DOHH2 (cell line): ENCODE results near the gene URI1.

ENCODE experiments used
- H3F3A ChIP-seq: fragments of 200-600 bp; sonication (generic), shearing (Covaris generic); 2 replicates; pipeline ENCODE4 v1.6.0; 2016; ENCODE audit warnings: antibody characterized with exemption, mild to moderate bottlenecking; ENCODE audit not compliant: control insufficient read depth, insufficient read depth
- H3K27ac ChIP-seq: fragments of 200-600 bp; sonication (generic); 2 replicates; pipeline ENCODE4 v1.5.1; 2014; ENCODE audit warnings: low read depth, mild to moderate bottlenecking, low read length, moderate library complexity
- H3K27me3 ChIP-seq: fragments of 200-600 bp; sonication (generic); 2 replicates; pipeline ENCODE4 v1.6.1; 2014; ENCODE audit warnings: mild to moderate bottlenecking, low read length, mixed read lengths; ENCODE audit not compliant: control insufficient read depth
- H3K36me3 ChIP-seq: fragments of 200-600 bp; sonication (generic); 2 replicates; pipeline ENCODE4 v1.6.1; 2014; ENCODE audit warnings: mild to moderate bottlenecking, low read length, moderate library complexity, mixed read lengths; ENCODE audit not compliant: control insufficient read depth
- H3K4me1 ChIP-seq: fragments of 200-600 bp; sonication (generic); 2 replicates; pipeline ENCODE4 v1.6.1; 2014; ENCODE audit warnings: mild to moderate bottlenecking, low read length, mixed read lengths; ENCODE audit not compliant: control insufficient read depth
- H3K4me2 ChIP-seq: fragments of 200-600 bp; sonication (generic); 2 replicates; pipeline ENCODE4 v1.6.0; 2014; ENCODE audit warnings: mild to moderate bottlenecking, low read length, moderate library complexity
- H3K4me3 ChIP-seq: fragments of 200-600 bp; sonication (generic); 2 replicates; pipeline ENCODE4 v1.5.1; 2014; ENCODE audit warnings: mild to moderate bottlenecking, low read length, mixed read lengths
- H3K79me2 ChIP-seq: fragments of 200-600 bp; sonication (generic); 2 replicates; pipeline ENCODE4 v1.6.1; 2014; ENCODE audit warnings: mild to moderate bottlenecking, low read length, mixed read lengths; ENCODE audit not compliant: control insufficient read depth
- H3K9me2 ChIP-seq: fragments of 200-600 bp; sonication (generic); replicated peaks from 2 replicates; pipeline ENCODE4 v1.6.1; 2014; ENCODE audit warnings: mild to moderate bottlenecking, low read length, mixed read lengths; ENCODE audit not compliant: control insufficient read depth
- H3K9me3 ChIP-seq: fragments of 200-600 bp; sonication (generic); 2 replicates; pipeline ENCODE4 v1.6.1; 2014; ENCODE audit warnings: antibody characterized with exemption, low read length, mixed read lengths; ENCODE audit not compliant: control insufficient read depth, insufficient read depth
- H4K20me1 ChIP-seq: fragments of 200-600 bp; sonication (generic); 2 replicates; pipeline ENCODE4 v1.6.0; 2014; ENCODE audit warnings: low read depth, mild to moderate bottlenecking, antibody characterized with exemption, low read length, moderate library complexity; ENCODE audit not compliant: control insufficient read depth, insufficient read depth
- CTCF ChIP-seq: fragments of 200-600 bp; sonication (generic); IDR thresholded peaks from one replicate; pipeline ENCODE4 v1.5.1; 2014; ENCODE audit warnings: antibody characterized with exemption, mild to moderate bottlenecking, low read depth, low read length; ENCODE audit not compliant: poor library complexity, severe bottlenecking
- EZH2phosphoT487 ChIP-seq: fragments of 200-600 bp; sonication (generic); IDR thresholded peaks from 2 replicates; pipeline ENCODE4 v1.6.1; 2017; ENCODE audit warnings: borderline replicate concordance, mild to moderate bottlenecking, antibody characterized with exemption, low read length, moderate library complexity, mixed read lengths

URI1 gene

GRCh38 chr19:29941828-29942403, at the start of gene URI1:
Gene URI1, plus strand, starts transcription at chr19:29942239. Its CDS starts 309 bp downstream, at chr19:29942548.
- no peak for TF ChIP-seq CTCF
- no peak for TF ChIP-seq EZH2phosphoT487
- no peaks in the 10 kb centered on the region for H3K9me3 ChIP-seq
- peaks cover 18% of the 10 kb centered on the region for H3K36me3 ChIP-seq
- peak within 1 kb of the TSS; percentile 92 for H3K4me3 ChIP-seq
- no peaks in the 10 kb centered on the region for H3K9me2 ChIP-seq
- H4K20me1 ChIP-seq, result no peaks in the 10 kb centered on the region
- peaks cover 46% of the 10 kb centered on the region for H3K79me2 ChIP-seq
- peaks cover 27% of the 10 kb centered on the region for H3K4me1 ChIP-seq
- H3K4me2 ChIP-seq, result peak within 1 kb of the TSS; percentile 67
- no peaks in the 10 kb centered on the region for H3F3A ChIP-seq
- H3K27ac ChIP-seq, result peak within 1 kb of the TSS; percentile 41; the same call in 1 of the 2 replicates
- H3K27me3 ChIP-seq, result no peaks in the 10 kb centered on the region

GRCh38 chr19:29893606-29894284, 48.3 kb upstream of the URI1 start:
- H3K27me3 ChIP-seq, result no peaks in the 10 kb centered on the region
- no peaks in the 10 kb centered on the region for H3K9me3 ChIP-seq
- no peaks in the 10 kb centered on the region for H3K79me2 ChIP-seq
- H3K4me3 ChIP-seq, result no peak overlapping the region
- H3K36me3 ChIP-seq, result no peaks in the 10 kb centered on the region
- no peak for TF ChIP-seq EZH2phosphoT487
- TF ChIP-seq CTCF, result no peak
- H3K9me2 ChIP-seq, result no peaks in the 10 kb centered on the region
- H3K27ac ChIP-seq, result no peak overlapping the region
- no peaks in the 10 kb centered on the region for H4K20me1 ChIP-seq
- no peaks in the 10 kb centered on the region for H3F3A ChIP-seq
- H3K4me1 ChIP-seq, result no peaks in the 10 kb centered on the region
- no peak overlapping the region for H3K4me2 ChIP-seq

GRCh38 chr19:29896802-29897201, 45.2 kb upstream of the URI1 start:
- no peaks in the 10 kb centered on the region for H3K9me2 ChIP-seq
- H3K4me1 ChIP-seq, result no peaks in the 10 kb centered on the region
- H3K4me3 ChIP-seq, result no peak overlapping the region
- H3K27me3 ChIP-seq, result no peaks in the 10 kb centered on the region
- TF ChIP-seq EZH2phosphoT487 (no peak), CTCF (no peak)
- H3F3A ChIP-seq, result no peaks in the 10 kb centered on the region
- no peaks in the 10 kb centered on the region for H3K79me2 ChIP-seq
- no peaks in the 10 kb centered on the region for H4K20me1 ChIP-seq
- H3K27ac ChIP-seq, result no peak overlapping the region
- H3K4me2 ChIP-seq, result no peak overlapping the region
- no peaks in the 10 kb centered on the region for H3K36me3 ChIP-seq
- H3K9me3 ChIP-seq, result no peaks in the 10 kb centered on the region
